Fibroblast of the conjunctiva (primary cell): ENCODE measurements around the gene ARID3C.

ENCODE experiments used
- DNase-seq: peaks from one replicate; pipeline ENCODE4 v3.0.0-alpha.2; 2010; ENCODE audit warnings: low read depth

Gene ARID3C

DNA sequence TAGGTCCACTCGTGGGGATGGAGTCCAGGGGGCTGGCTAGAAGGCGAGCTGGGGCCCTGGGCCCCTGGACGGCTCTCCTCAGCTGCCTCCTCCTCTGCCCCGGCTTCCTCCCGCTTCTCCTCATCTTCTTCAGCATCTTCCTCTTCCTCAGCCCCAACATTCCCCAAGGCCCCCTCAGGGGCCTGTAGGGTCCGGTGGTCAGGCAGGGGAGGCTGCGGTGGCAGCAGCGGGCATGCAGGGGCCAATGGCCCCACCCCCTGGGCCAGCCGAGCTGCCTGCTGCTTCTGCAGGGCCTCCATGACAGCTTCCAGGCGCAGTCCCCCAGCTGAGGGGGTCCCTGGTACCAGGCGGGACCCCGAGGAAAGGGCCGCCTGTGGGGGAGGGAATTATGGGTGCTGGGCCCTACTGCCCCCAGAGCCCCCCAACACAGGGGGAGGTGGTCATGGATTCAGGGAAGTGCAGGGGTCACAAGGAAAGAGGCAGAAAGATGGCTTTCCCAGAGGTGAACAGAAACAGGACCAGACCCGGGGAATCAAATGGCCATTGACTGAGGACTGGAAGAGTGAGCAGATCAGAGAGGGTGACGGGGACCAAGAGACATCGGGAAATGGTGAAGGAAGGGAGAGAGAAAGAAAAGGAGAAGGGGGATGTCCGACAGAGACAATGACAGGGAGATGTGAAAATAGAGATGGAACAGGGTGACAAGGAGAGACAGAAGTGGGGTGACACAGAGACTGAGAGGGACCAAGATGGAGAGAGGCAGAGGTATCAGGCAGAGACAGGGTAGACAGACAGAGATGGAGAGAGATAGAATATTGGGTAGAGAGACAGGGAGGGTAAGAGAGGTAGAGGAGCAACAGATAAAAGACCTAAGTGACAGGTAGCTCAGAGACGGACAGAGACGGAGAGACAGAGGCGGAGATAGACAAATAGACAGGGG, 880 bp downstream of the ARID3C start:
- DNase-seq, result no peak

DNA sequence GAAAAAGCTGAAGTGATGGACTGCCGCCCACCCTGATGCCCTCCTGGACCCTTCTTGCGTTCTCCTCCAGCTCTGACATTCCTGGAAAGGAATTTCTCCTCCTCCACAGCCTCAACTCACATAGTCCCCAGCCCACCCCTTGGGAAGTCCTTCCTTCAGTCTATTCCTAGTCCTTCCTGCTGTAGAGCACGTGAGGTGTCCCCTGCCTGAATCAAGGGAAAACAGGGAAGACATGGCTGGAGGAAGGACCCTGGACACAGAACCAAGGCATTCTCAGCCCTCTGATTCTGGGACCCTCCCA, 3.7 kb downstream of the ARID3C start:
- no peak for DNase-seq

DNA sequence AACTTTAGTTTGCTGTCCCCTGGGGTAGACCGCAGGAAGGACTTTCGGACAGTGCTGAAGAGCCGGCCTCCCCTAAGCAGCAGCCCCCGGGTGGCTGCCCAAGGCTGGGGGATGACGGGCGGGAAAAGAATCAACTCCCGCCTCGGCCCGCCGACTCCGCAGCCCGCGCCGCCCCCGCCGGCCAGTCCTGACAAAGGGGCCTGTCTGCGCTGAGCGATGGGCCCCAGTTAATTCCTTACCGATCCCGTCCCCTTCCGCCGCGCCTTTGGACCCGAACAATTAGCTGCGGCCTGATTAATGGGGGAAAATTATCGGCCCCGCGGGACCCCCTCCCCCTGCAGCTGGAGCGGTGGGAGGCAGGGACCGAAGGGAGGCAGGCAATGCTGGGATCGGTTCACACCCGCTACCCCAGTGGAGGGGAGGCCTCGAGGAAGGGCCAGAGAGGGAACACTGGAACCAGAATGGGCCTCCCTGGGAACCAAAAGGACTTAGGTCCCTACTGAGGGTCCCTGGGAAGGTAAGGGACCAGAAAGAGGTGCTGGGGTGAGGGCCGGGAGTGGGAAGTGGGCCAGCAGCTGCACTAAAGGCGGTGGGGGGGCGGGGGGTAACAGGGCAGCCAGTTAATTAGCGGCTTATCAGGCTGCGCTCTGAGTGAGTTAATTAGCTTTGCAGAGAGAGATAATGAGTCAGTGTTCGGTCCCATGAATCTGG, 4.2 kb downstream of the ARID3C start:
- DNase-seq, result no peak

DNA sequence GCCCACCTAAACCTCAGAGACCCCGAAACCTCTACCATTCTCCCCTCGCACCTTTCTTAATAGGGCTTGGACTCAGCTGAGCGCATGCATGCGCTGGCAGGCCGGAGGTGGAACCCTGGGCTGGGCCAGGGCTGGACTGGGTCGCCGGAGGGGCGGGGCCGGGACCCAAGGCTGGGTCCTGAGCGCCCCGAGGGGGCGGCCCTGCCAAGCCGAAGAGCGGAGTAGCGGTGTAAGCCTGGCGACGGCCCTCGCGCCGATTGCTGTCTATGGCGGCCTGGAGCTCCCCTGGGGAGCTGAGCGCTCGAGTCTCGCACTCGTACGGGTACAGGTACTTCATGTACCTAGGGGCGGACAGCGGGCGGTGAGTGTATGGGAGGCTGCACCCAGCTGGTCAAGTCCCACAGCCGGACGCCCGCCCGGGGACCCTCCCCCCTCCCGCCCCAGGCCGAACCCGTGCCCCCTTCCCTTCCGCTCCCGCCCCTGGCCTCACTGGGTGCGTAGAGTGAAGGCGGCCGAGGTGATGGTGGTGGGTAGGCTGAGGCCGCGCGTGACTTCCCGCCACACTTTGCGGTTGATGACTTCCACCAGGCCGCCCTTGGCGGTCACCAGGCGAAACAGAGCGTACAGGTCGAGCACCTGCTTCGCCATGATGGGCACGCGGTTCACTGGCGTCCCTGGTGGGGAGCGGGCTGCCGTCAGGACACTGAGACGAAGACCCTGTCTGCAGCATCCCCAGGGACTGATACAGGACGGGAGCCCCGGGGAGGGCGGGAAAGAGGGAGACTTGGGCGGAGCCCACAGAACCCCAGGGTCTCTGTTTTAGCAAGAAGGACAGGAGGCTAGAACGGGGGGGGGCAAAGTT, 5.3 kb downstream of the ARID3C start:
- no peak for DNase-seq

DNA sequence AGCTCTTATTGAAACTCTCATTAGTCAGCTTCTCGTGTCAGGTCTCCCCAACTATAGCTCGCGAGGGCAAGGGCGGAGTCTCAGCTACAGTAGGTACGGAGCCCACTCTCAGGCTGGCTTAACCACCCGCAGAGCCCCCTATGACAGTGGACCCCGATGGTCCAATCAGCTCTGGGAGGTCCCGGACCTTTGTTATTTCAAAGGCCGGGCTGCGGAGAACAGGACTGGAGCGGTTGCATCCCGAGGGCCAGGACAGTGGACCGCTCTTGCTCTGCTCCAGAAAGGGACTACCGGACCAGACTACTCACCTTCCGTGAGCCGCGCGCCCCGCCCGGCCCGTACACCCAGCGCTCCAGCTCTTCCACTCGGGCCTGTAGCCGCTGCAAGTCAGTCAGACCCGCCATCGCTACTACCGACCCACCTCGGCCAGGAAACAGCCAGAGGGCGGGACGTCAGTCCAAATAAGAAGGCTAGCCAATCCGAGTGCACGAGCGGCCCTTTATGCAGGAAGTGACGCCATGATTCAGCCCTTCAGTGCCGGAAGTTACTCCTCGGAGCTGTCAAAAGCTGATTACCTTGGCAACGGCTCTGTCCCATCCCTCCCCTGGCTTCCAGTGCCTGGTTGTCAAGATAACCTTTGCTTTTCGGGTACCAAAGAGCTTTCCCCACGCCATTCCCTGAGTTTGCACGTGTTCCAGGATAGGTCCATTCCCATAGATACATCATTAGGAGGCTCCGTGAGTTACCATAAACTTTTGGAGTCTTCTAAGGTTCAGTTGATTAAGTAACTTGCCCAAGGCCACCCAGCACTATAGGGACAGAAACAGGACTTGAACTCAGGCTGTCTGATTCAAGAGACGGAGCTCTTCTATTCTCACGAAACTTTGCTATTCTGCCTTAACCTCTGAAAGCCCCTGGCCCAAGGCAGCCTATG, 8.5 kb downstream of the ARID3C start, which contains the start of gene DCTN3:
TSS of gene DCTN3 (minus strand) at position 435 of the 934 bp plus-strand sequence. CDS start at position 404, 31 bp downstream.
- peak; percentile 92 for DNase-seq

DNA sequence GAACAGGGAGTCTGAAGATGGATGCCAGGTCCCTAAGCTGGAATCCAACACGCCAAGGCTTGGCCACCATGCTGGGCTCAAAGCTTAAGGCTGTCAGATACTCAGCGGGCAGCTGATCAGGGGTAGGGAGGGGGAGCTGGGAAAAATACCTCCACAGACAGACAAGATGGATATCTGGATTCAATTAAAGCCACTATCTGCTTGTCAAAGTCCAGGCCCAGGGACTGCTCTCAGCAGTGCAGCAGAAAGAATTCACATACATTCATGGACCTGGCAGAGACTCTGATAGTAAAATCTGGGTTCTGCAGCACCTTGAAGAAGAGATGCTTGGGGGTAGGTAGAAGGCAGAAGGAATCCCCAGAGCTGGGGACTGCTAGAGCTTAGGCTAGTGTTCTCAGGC, 13.7 kb downstream of the ARID3C start:
- DNase-seq, result no peak

DNA sequence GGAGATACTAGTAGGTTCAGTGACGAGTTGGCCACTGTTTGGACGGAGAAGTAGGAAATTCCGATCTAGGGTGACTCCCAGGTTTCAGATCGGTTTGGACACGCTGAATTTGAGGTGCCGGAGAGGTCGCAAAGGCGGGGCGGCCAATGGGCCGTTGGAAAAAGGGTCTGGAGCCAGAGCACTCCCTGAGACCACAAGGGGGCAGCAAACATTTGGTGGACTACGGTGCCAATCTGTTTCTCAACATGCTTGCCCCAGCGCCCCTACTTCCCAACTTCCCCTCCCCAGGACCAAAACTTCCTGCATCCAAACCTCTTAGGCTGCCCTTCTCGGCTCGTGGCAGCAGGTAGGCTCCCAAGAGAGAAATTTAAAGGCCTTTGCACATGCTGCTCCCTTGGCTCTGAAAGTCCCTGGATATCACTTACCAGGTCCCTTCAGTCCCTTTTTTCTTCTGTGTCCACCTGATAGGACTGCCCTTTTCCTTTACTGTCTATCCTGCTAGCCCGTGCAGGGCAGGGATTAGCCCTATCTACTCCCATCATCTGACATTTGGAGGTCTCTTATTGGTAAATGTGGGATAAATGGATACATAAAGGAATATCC, 16.0 kb downstream of the ARID3C start:
- DNase-seq, result peak; percentile 69

DNA sequence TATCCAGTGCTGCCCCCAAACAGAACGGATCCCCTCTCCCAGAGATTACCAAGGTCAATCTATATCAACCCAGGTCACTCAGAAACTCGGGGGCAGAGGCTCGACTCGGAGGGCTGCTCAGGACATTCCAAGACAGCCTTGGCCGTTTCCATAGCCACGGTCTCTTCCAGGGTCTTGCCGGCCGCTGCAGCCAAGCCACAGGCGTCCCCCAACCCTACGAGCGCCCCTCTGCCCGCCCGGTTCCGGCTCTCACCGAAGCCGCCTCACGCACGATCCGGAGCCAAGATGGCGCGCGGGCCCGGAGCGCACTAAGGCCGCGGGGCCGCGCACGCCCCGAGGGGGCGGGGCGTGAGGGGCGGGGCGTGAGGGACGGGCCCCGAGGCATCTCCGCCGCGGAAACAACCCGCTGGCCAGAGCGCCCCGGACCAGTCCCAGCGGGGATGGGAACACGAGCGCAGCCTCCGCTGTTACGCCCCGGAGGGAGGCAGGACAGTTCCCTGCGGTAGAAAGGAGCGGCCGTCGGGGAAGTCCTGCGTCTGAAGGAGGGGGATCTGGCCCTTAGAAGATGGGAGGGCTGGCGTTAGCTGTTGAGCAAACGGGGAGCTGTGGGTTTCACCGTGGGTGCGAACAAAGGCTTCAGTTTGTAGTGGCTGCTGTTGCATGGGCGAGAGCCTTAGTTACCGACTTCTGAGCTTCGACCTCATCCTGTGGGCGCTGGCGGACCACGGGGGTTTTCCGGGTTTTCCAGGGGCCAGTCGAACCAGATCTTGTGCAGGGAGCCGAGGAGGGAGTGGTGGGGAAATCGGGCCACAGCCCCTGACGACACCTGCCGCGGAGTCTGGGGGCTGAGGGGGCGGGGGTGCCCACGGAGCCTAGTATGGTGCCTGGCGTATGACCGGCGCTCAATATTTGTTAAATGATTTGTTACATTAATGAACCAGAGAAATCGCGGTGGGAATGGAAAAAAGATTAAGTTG, 16.8 kb downstream of the ARID3C start, which contains the start of gene RPP25L:
TSS of gene RPP25L (minus strand) at position 287 of the 977 bp plus-strand sequence. CDS start 801 bp downstream, outside the sequence.
- peak; percentile 56 for DNase-seq

DNA sequence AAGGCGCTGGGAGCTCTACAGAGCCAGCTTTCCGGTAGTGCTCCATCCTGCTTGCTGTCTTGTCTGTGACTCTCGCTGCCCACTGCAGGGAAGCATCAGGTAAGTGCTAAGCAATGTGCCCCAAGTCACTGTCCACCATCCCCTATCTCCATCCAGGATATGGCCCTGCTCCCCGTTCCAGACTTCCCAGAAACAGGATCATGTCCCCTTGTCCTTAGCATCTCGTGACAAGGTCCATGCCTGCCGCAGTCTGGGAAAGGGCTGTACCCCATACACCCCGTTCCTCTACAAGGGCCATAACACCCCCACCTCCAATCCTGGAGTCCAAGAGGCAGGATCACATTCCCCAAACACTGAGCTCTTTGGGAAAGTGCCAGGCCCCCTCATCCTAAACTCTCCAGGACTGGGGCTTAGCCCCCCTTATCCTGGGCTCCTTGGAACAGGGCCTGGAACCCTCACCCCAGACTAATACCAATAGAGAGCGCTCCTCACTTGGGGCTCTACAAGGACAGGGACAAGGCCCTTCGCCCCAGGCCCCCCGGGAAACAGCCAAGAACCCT, 17.5 kb downstream of the ARID3C start:
- no peak for DNase-seq

DNA sequence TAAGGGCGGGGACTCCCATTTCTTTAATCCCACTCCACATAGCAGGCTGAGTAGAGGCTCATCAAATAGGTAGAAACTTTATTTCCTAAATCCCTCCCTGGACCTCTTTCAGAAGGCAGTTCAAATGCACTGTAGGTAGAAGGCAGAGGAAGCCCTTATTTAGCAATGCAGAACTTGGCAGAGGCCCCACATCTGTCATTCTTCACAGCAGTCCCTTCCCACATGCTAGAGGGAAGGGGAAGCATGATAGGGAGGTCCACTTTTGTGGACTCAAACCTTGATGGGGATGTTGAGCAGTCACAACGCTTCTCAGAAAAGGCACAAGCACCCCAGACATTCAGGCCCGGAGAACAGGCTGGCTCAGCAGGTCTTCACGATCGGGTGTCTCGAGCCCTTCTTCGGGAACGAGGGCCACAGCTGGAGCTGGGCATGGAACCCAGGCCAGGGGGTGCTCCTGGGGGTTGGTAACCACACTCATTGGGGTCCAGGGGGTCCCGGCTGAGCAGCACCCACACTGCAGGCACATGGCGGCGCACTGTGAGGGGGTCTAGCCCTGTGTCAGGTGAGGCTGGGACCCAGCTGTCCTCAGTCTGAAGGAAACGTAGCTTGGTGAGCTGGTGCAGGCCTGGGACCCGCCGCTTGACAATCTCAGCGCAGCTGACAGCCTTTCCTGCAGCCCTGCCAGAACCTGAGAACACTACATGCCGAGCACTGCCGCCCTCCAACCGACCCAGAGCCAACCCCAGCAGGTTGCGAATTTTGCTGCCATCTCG, 18.2 kb downstream of the ARID3C start:
- DNase-seq, result no peak

DNA sequence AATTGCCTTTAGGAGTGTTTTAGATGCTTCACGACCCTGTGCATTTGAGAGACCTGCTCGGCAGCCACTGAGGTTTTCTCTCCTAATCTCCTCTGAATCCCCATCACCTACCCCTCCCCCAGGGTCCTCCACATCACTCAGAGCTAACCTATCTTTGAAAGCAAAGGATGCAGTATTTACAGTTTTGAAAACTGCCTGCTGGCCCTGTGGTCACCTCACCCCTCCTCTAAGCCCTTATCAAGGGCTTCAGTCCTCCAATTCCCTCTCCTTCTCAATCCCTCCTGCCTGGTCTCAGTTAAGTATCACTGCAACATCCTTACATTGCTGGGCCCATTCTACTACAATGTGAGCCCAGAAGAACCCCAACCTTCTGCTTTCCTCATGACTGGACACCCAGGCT, 21.5 kb downstream of the ARID3C start:
- DNase-seq, result no peak

DNA sequence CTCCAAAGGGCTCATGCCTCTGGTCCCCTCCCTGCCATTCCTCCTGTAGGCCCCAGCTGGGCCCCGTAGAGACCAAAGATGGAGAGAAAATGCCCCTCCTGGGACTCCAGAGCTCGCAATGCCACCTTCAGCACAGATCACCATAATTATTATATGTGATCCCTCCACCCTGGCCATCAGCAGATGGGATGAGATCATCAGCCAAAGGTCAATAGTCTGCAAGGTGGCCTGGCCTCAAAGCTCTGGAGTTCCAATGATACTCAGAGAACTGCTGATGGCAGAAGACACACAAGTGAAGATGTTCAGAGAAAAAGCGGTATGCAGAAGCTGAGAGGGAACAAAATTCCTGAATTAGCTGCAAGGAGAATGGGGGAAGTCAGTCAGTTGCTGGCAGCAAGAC, 22.0 kb downstream of the ARID3C start:
- DNase-seq, result no peak

DNA sequence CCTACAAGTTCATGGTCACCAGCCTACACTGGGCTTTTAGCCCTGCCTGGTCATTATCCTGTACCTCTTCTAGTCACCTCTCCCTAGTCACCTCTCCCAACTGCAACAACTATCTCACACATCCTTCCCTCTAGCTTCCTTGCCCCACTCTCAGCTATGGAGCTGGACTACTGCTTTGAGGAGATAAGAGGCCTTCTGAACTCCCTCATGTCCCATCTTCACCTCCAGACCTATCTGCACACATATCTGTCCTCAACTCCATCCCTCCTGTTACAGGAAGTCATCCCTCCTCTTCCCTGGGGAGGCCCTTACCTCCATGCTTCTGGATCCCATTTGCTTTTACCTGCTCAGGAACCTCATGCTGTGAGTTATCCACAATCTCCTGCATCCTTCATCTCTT, 22.7 kb downstream of the ARID3C start:
- no peak for DNase-seq

DNA sequence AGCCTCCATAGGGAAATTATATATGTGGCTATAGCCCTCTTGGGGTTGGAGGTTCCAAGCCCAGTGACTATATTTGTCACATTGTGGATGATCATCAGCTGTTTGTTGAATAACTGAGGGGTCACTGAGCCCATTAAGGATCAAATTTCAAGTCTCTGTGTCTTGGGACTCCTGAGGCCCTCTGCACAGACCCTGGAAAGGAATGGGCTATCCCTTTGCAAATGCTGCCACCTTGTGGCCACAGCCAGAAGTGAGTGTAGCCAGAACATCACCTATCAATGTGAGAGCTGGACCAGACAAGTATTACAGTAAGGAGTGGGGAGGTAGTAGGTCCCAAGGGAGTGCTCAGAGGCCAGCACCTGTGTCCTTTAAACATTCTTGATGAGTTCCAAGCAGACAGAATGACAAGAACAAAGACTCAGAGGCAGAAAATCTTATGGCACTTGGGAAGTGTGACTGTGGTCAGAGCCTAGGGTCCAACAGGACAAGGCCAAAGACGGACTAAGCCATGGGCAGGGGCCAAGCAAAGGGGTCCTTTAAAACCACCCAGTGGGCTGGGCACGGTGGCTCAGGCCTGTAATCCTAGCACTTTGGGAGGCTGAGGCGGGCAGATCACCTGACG, 25.1 kb downstream of the ARID3C start:
- peak; percentile 44 for DNase-seq

DNA sequence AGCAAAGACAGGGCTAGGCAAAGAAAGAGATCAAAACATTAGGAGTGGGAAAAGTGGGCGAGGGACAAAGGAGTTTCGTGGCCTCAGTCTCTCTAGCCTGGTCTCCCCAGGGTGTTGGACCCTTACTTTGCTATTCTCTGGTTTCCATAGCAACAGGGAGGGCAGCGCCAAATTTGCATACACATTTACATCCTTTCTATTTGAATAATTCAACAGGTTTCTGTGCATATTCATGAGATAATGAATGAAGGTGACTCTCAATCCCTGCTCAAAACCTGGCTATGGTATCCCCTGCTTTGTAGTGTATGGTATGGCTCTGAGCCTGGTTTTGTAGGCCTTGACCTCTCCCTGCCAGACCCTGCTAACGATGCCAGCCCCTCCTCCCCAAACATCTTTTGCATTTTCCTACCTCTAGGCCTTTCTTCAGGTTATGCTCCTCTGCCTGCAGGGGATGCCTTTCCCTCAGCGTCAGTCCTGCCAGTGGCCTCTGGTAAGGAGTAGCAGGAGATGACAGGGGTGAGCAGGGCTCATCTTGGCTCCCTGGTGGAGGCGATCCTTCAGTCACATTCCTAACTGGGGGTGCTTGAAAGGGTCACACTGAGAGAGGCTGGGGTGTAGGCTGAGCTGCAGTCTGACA, 26.8 kb downstream of the ARID3C start:
- no peak for DNase-seq

DNA sequence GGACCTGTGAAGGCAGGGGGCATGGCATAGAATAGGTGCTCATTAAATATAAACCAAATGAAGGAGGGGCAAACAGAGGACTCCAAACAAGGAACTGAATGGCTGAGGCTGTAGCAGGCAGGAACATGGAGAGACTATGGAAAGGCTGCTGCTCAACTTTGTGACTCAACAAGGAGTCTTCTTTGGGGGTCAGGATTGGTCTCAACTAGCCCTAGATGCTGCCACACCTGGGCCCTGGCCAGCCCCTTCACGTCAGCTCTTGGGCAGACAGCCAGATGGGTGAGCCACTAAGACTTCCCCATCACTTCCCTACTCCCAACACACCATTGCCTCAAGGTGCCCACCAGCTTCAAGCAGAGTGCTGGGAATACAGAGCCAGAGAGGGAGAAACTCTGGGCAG, 28.0 kb downstream of the ARID3C start:
- no peak for DNase-seq

DNA sequence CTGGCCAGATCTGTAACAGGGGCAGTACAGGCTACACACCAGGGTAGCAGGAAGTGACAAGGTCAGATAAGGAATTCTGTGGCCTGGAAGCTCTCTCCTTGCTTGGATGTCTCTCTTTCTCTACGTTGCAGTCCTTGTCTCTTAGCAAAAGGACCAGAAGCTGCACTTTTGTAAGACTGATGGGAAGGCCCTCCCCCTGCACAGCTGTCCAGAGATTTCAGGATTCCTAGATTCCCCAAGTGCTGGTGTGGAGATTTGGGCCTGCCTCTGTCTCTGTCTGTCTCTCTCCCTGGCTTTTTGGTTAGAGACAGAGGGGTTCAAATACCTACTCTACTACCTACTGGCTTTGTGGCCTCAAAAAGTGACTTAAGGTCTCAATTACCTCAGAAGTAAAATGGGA, 29.3 kb downstream of the ARID3C start:
- no peak for DNase-seq
